T-helper 1 cell treated with Interleukin-12 subunit alpha and Interleukin-12 subunit beta and Interleukin-4 antibody, amounts not matched to agents 30 μg/mL and 1 μg/mL, for 36 hours (primary cell): ENCODE results near the gene TBC1D17.
"Not testable (repeated sequence)": the region's sequence is repeated elsewhere in the genome, so short reads cannot be mapped to it uniquely, and the experiment has no call there.

Source experiments
- H3K27ac Mint-ChIP-seq: one replicate; pipeline ENCODE4 v1.8.0; 2021; ENCODE audit warnings: mild to moderate bottlenecking, mixed read lengths
- H3K27me3 Mint-ChIP-seq: one replicate; pipeline ENCODE4 v1.8.0; 2021; ENCODE audit warnings: low read depth, mixed read lengths
- H3K36me3 Mint-ChIP-seq: one replicate; pipeline ENCODE4 v1.8.0; 2021; ENCODE audit warnings: low read depth, mixed read lengths
- H3K4me1 Mint-ChIP-seq: one replicate; pipeline ENCODE4 v1.8.0; 2021; ENCODE audit warnings: low read depth, mixed read lengths
- H3K4me3 Mint-ChIP-seq: one replicate; pipeline ENCODE4 v1.8.0; 2021; ENCODE audit warnings: mild to moderate bottlenecking, moderate library complexity, mixed read lengths
- H3K9me3 Mint-ChIP-seq: one replicate; pipeline ENCODE4 v1.8.0; 2021; ENCODE audit warnings: mixed read lengths

The TBC1D17 gene

GRCh38 chr19:49920624-49921363, 43.3 kb downstream of the TBC1D17 start:
- Mint-ChIP-seq H3K4me1 (peaks cover 21% of the 10 kb centered on the region), H3K4me3 (no peak overlapping the region), H3K36me3 (peaks cover 36% of the 10 kb centered on the region), H3K9me3 (no peaks in the 10 kb centered on the region), H3K27ac (no peak overlapping the region), H3K27me3 (no peaks in the 10 kb centered on the region)

- Mint-ChIP-seq H3K36me3 (peaks cover 36% of the 10 kb centered on the region), H3K9me3 (no peaks in the 10 kb centered on the region), H3K27ac (no peak overlapping the region), H3K4me3 (no peak overlapping the region), H3K27me3 (no peaks in the 10 kb centered on the region), H3K4me1 (peaks cover 23% of the 10 kb centered on the region)
Measured at GRCh38 chr19:49921871-49922795, 44.6 kb downstream of the TBC1D17 start.

GRCh38 chr19:49923055-49924003, 45.8 kb downstream of the TBC1D17 start:
- no peaks in the 10 kb centered on the region for H3K27me3 Mint-ChIP-seq
- H3K36me3 Mint-ChIP-seq = peaks cover 38% of the 10 kb centered on the region
- no peak overlapping the region for H3K4me3 Mint-ChIP-seq
- H3K9me3 Mint-ChIP-seq = no peaks in the 10 kb centered on the region
- H3K4me1 Mint-ChIP-seq = peaks cover 31% of the 10 kb centered on the region
- H3K27ac Mint-ChIP-seq = no peak overlapping the region

GRCh38 chr19:49924004-49924880, 46.7 kb downstream of the TBC1D17 start:
- Mint-ChIP-seq H3K36me3 (peaks cover 41% of the 10 kb centered on the region), H3K27me3 (no peaks in the 10 kb centered on the region), H3K4me1 (peaks cover 33% of the 10 kb centered on the region), H3K9me3 (no peaks in the 10 kb centered on the region), H3K27ac (no peak overlapping the region), H3K4me3 (no peak overlapping the region)

GRCh38 chr19:49924881-49925210, 47.3 kb downstream of the TBC1D17 start:
- peaks cover 42% of the 10 kb centered on the region for H3K36me3 Mint-ChIP-seq
- not testable (repeated sequence) for H3K4me3 Mint-ChIP-seq, H3K9me3 Mint-ChIP-seq, H3K27ac Mint-ChIP-seq, H3K27me3 Mint-ChIP-seq
- H3K4me1 Mint-ChIP-seq = peaks cover 32% of the 10 kb centered on the region

GRCh38 chr19:49925486-49925885, 48.0 kb downstream of the TBC1D17 start:
- Mint-ChIP-seq H3K4me1 (peaks cover 36% of the 10 kb centered on the region), H3K9me3 (no peaks in the 10 kb centered on the region), H3K36me3 (peaks cover 46% of the 10 kb centered on the region), H3K27me3 (no peaks in the 10 kb centered on the region), H3K4me3 (no peak overlapping the region), H3K27ac (no peak overlapping the region)

GRCh38 chr19:49926515-49926914, 49.0 kb downstream of the TBC1D17 start:
- Mint-ChIP-seq H3K36me3 (peaks cover 47% of the 10 kb centered on the region), H3K27ac (no peak overlapping the region), H3K9me3 (no peaks in the 10 kb centered on the region), H3K4me3 (peak overlapping the region; percentile 21), H3K27me3 (no peaks in the 10 kb centered on the region), H3K4me1 (peaks cover 41% of the 10 kb centered on the region)

- peaks cover 49% of the 10 kb centered on the region for H3K36me3 Mint-ChIP-seq
- no peaks in the 10 kb centered on the region for H3K27me3 Mint-ChIP-seq
- peak overlapping the region; percentile 100 for H3K4me3 Mint-ChIP-seq
- peaks cover 4% of the 10 kb centered on the region for H3K9me3 Mint-ChIP-seq
- peak overlapping the region; percentile 96 for H3K27ac Mint-ChIP-seq
- H3K4me1 Mint-ChIP-seq = peaks cover 44% of the 10 kb centered on the region
Measured at GRCh38 chr19:49927526-49928264, 50.2 kb downstream of the TBC1D17 start.

- Mint-ChIP-seq H3K36me3 (peaks cover 57% of the 10 kb centered on the region), H3K27ac (peak within 1 kb of the TSS; percentile 99), H3K4me1 (peaks cover 49% of the 10 kb centered on the region), H3K27me3 (no peaks in the 10 kb centered on the region), H3K4me3 (peak within 1 kb of the TSS; percentile 100), H3K9me3 (peaks cover 4% of the 10 kb centered on the region)
Measured at GRCh38 chr19:49929121-49929610, 51.7 kb downstream of the TBC1D17 start, which contains the start of the genes ATF5 and NUP62. Gene ATF5, plus strand, starts transcription at chr19:49929205. Its CDS starts 1,646 bp downstream, at chr19:49930851. Gene NUP62, minus strand, starts transcription at chr19:49929504. Its CDS starts 19,697 bp downstream, at chr19:49909807.

- H3K4me1 Mint-ChIP-seq = peaks cover 49% of the 10 kb centered on the region
Measured at GRCh38 chr19:49929611-49930482, 52.3 kb downstream of the TBC1D17 start.

GRCh38 chr19:49930483-49931011, 53.0 kb downstream of the TBC1D17 start:
- Mint-ChIP-seq H3K36me3 (peaks cover 50% of the 10 kb centered on the region), H3K27ac (peak overlapping the region; percentile 99), H3K9me3 (peaks cover 4% of the 10 kb centered on the region), H3K4me1 (peaks cover 45% of the 10 kb centered on the region), H3K4me3 (peak overlapping the region; percentile 100), H3K27me3 (no peaks in the 10 kb centered on the region)

More at GRCh38 chr19:49929611-49930482, 52.3 kb downstream of the TBC1D17 start:
- Mint-ChIP-seq H3K9me3 (peaks cover 4% of the 10 kb centered on the region), H3K36me3 (peaks cover 54% of the 10 kb centered on the region), H3K27ac (peak overlapping the region; percentile 99), H3K4me3 (peak overlapping the region; percentile 100), H3K27me3 (no peaks in the 10 kb centered on the region)
